Endothelial cell of umbilical vein (primary cell): ENCODE data around the gene IER5. TPM values are rescaled to one million over a fixed set of nuclear protein-coding genes. Genes with fewer than 3 reads are reported as not detected.

Experiments
- BruUV-seq: library from RNA; stranded (reverse); fragments of 400-500 nt; replicated peaks from 2 replicates; lab custom pipeline; 2021; lab: Mats Ljungman, UMichigan
- CTCF ChIA-PET: fragments of 300-600, 350-600 bp; sonication (Branson Sonifier 250); formaldehyde crosslinking; loops from one replicate; lab custom pipeline; 2021; ENCODE audit warnings: antibody characterized with exemption, inconsistent platforms; lab: Charles Lee
- POLR2A ChIA-PET: fragments of 300-600, 350-600 bp; sonication (Branson Sonifier 250); formaldehyde crosslinking; loops from one replicate; lab custom pipeline; 2021; ENCODE audit warnings: antibody characterized with exemption, inconsistent platforms; lab: Charles Lee
- DNase-seq: peaks from one replicate; pipeline ENCODE4 v3.0.0-alpha.2; 2011; ENCODE audit warnings: low read depth, low spot score
- FAIRE-seq: peaks from 2 replicates; lab custom pipeline; 2011; peaks lifted over from hg19 to GRCh38; lab: Jason Lieb, UNC
- H2AFZ ChIP-seq: 2 replicates; pipeline ENCODE4 v1.6.0; 2012; ENCODE audit warnings: low read depth, low read length, control low read depth, inconsistent platforms
- H3K27ac ChIP-seq: 2 replicates; pipeline ENCODE4 v1.5.1; 2011; ENCODE audit warnings: low read depth, mild to moderate bottlenecking, control low read depth, low read length, moderate library complexity; ENCODE audit not compliant: insufficient read depth
- H3K27me3 ChIP-seq, 2 experiments: 2 replicates each; pipeline versions ENCODE4 v1.6.0 to v1.6.1; 2011; ENCODE audit warnings: low read length in 2 of 2, mixed read lengths in 1 of 2; ENCODE audit not compliant: control insufficient read depth in 2 of 2, insufficient read depth in 2 of 2
- H3K36me3 ChIP-seq, 2 experiments: 2 replicates in 1 of 2; 3 replicates in 1 of 2; pipeline ENCODE4 v1.5.1; 2011; ENCODE audit warnings: low read length in 2 of 2, mild to moderate bottlenecking in 1 of 2, moderate library complexity in 1 of 2; ENCODE audit not compliant: control insufficient read depth in 2 of 2, insufficient read depth in 2 of 2; ENCODE audit errors: extremely low read depth in 1 of 2
- H3K4me1 ChIP-seq: 3 replicates; pipeline ENCODE4 v1.5.1; 2011; ENCODE audit warnings: mild to moderate bottlenecking, low read length; ENCODE audit not compliant: control insufficient read depth, insufficient read depth; ENCODE audit errors: extremely low read depth
- H3K4me2 ChIP-seq: 2 replicates; pipeline ENCODE4 v1.6.1; 2011; ENCODE audit warnings: low read length, control low read depth, mixed read lengths; ENCODE audit not compliant: insufficient read depth
- H3K4me3 ChIP-seq, 3 experiments: fragments of 200-600 bp in 1 of 3; sonication (generic), shearing (Covaris generic) in 1 of 3; replicated peaks in 1 of 3; 2 replicates each; pipeline ENCODE4 v1.5.1; 2011 to 2016; ENCODE audit warnings: control low read depth in 3 of 3, low read length in 3 of 3, mild to moderate bottlenecking in 2 of 3, inconsistent platforms in 1 of 3, low read depth in 1 of 3, moderate library complexity in 1 of 3; ENCODE audit not compliant: insufficient read depth in 1 of 3
- H3K79me2 ChIP-seq: 2 replicates; pipeline ENCODE4 v1.6.0; 2012; ENCODE audit warnings: low read length, inconsistent platforms; ENCODE audit not compliant: control insufficient read depth, insufficient read depth
- H3K9ac ChIP-seq: replicated peaks from 2 replicates; pipeline ENCODE3; 2011; ENCODE audit warnings: low read length, control low read depth; ENCODE audit not compliant: insufficient read depth; ENCODE audit errors: extremely low read depth
- H3K9me1 ChIP-seq: replicated peaks from 3 replicates; pipeline ENCODE4 v1.6.0; 2011; ENCODE audit warnings: mild to moderate bottlenecking, low read length; ENCODE audit not compliant: control insufficient read depth, insufficient read depth; ENCODE audit errors: extremely low read depth
- H3K9me3 ChIP-seq: replicated peaks from 2 replicates; pipeline ENCODE4 v1.5.1; 2012; ENCODE audit warnings: low read length, inconsistent platforms; ENCODE audit not compliant: control insufficient read depth, insufficient read depth
- H4K20me1 ChIP-seq: replicated peaks from 2 replicates; pipeline ENCODE3; 2011; ENCODE audit warnings: mild to moderate bottlenecking, low read length; ENCODE audit not compliant: control insufficient read depth, insufficient read depth; ENCODE audit errors: extremely low read depth
- CTCF ChIP-seq, 2 donors: IDR thresholded peaks; 1 replicate in 1 of 2; 2 replicates in 1 of 2; pipeline ENCODE4 v1.5.1; 2011; ENCODE audit warnings: low read length in 2 of 2, mild to moderate bottlenecking in 2 of 2, moderate library complexity in 2 of 2, control low read depth in 1 of 2, inconsistent platforms in 1 of 2, low read depth in 1 of 2; ENCODE audit not compliant: insufficient read depth in 1 of 2; ENCODE audit errors: extremely low read depth in 1 of 2
- EZH2 ChIP-seq: IDR thresholded peaks from 2 replicates; pipeline ENCODE4 v1.6.1; 2012; ENCODE audit warnings: borderline replicate concordance, low read depth, mild to moderate bottlenecking, moderate library complexity, low read length, inconsistent platforms; ENCODE audit not compliant: severe bottlenecking
- FOS ChIP-seq: IDR thresholded peaks from 2 replicates; pipeline ENCODE4 v1.6.1; 2011; ENCODE audit warnings: mild to moderate bottlenecking, low read length, moderate library complexity, borderline replicate concordance; ENCODE audit not compliant: insufficient read depth
- GATA2 ChIP-seq: IDR thresholded peaks from 2 replicates; pipeline ENCODE4 v1.7.0; 2011; ENCODE audit warnings: low read depth, mild to moderate bottlenecking, moderate library complexity, mixed read lengths, low read length; ENCODE audit not compliant: insufficient read length, insufficient read depth
- JUN ChIP-seq: IDR thresholded peaks from 2 replicates; pipeline ENCODE4 v1.6.1; 2011; ENCODE audit warnings: borderline replicate concordance, low read depth; ENCODE audit not compliant: insufficient read length, insufficient read depth
- MAX ChIP-seq: IDR thresholded peaks from 2 replicates; pipeline ENCODE4 v1.6.1; 2011; ENCODE audit not compliant: insufficient read depth, insufficient read length
- MYC ChIP-seq: IDR thresholded peaks from one replicate; pipeline ENCODE4 v1.6.1; 2011; ENCODE audit warnings: mild to moderate bottlenecking, low read depth, low read length
- POLR2A ChIP-seq: IDR thresholded peaks from 2 replicates; pipeline ENCODE4 v1.6.1; 2012; ENCODE audit warnings: low read depth, mild to moderate bottlenecking, control low read depth, low read length
- POLR2AphosphoS5 ChIP-seq: IDR thresholded peaks from 2 replicates; pipeline ENCODE4 v1.6.1; 2012; ENCODE audit warnings: low read depth, mild to moderate bottlenecking, control low read depth, low read length, moderate library complexity; ENCODE audit not compliant: insufficient read depth
- dilution Hi-C: fragments of 300-500 bp; cut with MboI; formaldehyde crosslinking; loops from one replicate; pipeline ENCODE4 v1.15.0; 2019; ENCODE audit warnings: low sequenced_read_pairs; ENCODE audit not compliant: extremely low pct_ligation_motif_present
- intact Hi-C: fragments of 100-400 bp; cut with micrococcal nuclease; formaldehyde crosslinking; loops from one replicate; pipeline ENCODE4 v1.10.0; 2022
- polyA plus RNA-seq, 4 experiments: library from polyadenylated mRNA; depleted of rRNA in 3 of 4; stranded (reverse) in 3 of 4; unstranded in 1 of 4; fragments of >200 nt; gene quantifications; 2 replicates each; pipeline versions ENCODE4 v1.2.1 to v1.2.3, GENCODE V29; 2011 to 2012; ENCODE audit warnings: missing spikeins in 1 of 4
- total RNA-seq: library from RNA; stranded (reverse); gene quantifications from 2 replicates; pipeline ENCODE4 v1.2.3, GENCODE V29; 2021

Gene IER5
- total and polyA plus RNA-seq, 2 donors (not counting 3 experiments of a cell fraction or from before 2014, with no cell fraction given): 6.6 to 14.4 TPM

- Histone ChIP-seq H3K4me3 (no peak overlapping the region), H3K36me3 (no peaks in the 10 kb centered on the region), H2AFZ (no peak overlapping the region), H3K4me2 (no peak overlapping the region), H3K27ac (no peak overlapping the region), H3K4me1 (no peaks in the 10 kb centered on the region), H3K9me3 (no peaks in the 10 kb centered on the region), H4K20me1 (no peaks in the 10 kb centered on the region), H3K27me3 (peaks cover 10 to 18% of the 10 kb centered on the region in 2 experiments), H3K9me1 (no peaks in the 10 kb centered on the region), H3K79me2 (no peaks in the 10 kb centered on the region), H3K9ac (no peak overlapping the region)
- POLR2A ChIA-PET: interaction anchor here (0.6 kb wide), 1 partner anchor 415 kb away, joined by 3 read pairs; no protein-coding TSS in a partner anchor
- FAIRE-seq (no peak), DNase-seq (no peak)
- TF ChIP-seq MYC (no peak), FOS (no peak), POLR2AphosphoS5 (no peak), EZH2 (no peak), CTCF (IDR thresholded peaks at IDR 0.05; ENCODE audit: extremely low read depth in 1 of 2, insufficient read depth in 1 of 2, low read depth in 1 of 2, low read length in 2 of 2) (no peak), JUN (no peak), MAX (no peak), POLR2A (no peak), GATA2 (no peak)
- no TSS peak for BruUV-seq
- intact Hi-C loops: no loop called here
- CTCF ChIA-PET: interaction anchor here (1.2 kb wide), 1 partner anchor 175 kb away, joined by 3 read pairs; no protein-coding TSS in a partner anchor
- dilution Hi-C loops: no loop called here
Measured at GRCh38 chr1:181056560-181056959, 31.9 kb upstream of the IER5 start.
